ENCODE measurements around the gene AOPEP. TPM values are rescaled to one million over a fixed set of nuclear protein-coding genes. Genes with fewer than 3 reads are reported as not detected.

The AOPEP gene
- total RNA-seq, 1 donor from 2014 or later = 92.3 TPM

DNA sequence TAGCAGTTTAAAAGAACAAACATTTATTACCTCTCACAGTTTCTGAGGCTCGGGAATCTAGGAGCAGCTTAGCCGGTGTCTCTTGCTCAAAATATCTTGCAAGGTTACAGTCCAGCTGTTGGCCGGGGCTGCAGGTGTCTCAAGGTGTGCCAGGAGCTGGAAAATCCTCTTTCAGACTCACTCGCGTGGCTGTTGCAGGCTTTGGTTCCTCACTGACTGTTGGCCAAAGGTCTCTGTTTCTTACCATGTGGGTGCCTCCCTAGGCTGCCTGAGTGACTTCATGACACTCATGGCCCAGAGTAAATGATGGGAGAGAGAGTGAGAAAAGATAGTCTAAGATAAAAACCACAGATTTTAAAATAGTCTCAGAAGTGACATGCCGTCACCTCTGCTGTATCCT, 43.8 kb downstream of the AOPEP start:
- Mint-ChIP-seq H3K36me3 (ENCODE audit: low read depth) (peaks cover 1% of the 10 kb centered on the region), H3K27ac (ENCODE audit: unreplicated experiment) (no peak overlapping the region)

GRCh38 chr9:94771096-94771495, 44.6 kb downstream of the AOPEP start:
- peaks cover 26% of the 10 kb centered on the region for H3K4me1 Mint-ChIP-seq (ENCODE audit: low read depth)
- no peaks in the 10 kb centered on the region for H3K27me3 Mint-ChIP-seq (ENCODE audit: low read depth)
- H3K27ac Mint-ChIP-seq (ENCODE audit: unreplicated experiment) = no peak overlapping the region
- peaks cover 1% of the 10 kb centered on the region for H3K36me3 Mint-ChIP-seq (ENCODE audit: low read depth)
- no peaks in the 10 kb centered on the region for H3K9me3 Mint-ChIP-seq (ENCODE audit: low read depth)
- TF ChIP-seq, protein P1, sequence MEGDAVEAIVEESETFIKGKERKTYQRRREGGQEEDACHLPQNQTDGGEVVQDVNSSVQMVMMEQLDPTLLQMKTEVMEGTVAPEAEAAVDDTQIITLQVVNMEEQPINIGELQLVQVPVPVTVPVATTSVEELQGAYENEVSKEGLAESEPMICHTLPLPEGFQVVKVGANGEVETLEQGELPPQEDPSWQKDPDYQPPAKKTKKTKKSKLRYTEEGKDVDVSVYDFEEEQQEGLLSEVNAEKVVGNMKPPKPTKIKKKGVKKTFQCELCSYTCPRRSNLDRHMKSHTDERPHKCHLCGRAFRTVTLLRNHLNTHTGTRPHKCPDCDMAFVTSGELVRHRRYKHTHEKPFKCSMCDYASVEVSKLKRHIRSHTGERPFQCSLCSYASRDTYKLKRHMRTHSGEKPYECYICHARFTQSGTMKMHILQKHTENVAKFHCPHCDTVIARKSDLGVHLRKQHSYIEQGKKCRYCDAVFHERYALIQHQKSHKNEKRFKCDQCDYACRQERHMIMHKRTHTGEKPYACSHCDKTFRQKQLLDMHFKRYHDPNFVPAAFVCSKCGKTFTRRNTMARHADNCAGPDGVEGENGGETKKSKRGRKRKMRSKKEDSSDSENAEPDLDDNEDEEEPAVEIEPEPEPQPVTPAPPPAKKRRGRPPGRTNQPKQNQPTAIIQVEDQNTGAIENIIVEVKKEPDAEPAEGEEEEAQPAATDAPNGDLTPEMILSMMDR (IDR thresholded peaks at IDR 0.05) = no peak
- no peak for DNase-seq (ENCODE audit: low spot score)
- H3K4me3 Mint-ChIP-seq (ENCODE audit: unreplicated experiment) = no peak overlapping the region

More for the DNA sequence above, 43.8 kb downstream of the AOPEP start:
- Mint-ChIP-seq H3K9me3 (ENCODE audit: low read depth) (no peaks in the 10 kb centered on the region), H3K4me1 (ENCODE audit: low read depth) (peaks cover 26% of the 10 kb centered on the region), H3K27me3 (ENCODE audit: low read depth) (no peaks in the 10 kb centered on the region), H3K4me3 (ENCODE audit: unreplicated experiment) (no peak overlapping the region)
- TF ChIP-seq, protein P1 (IDR thresholded peaks at IDR 0.05) = no peak
- DNase-seq (ENCODE audit: low spot score) = no peak

- DNase-seq (ENCODE audit: low spot score) = no peak
- H3K9me3 Mint-ChIP-seq (ENCODE audit: low read depth) = no peaks in the 10 kb centered on the region
Observed at GRCh38 chr9:94772144-94772543, 45.6 kb downstream of the AOPEP start.

GRCh38 chr9:94772639-94773303, 46.3 kb downstream of the AOPEP start:
- no peaks in the 10 kb centered on the region for H3K27me3 Mint-ChIP-seq (ENCODE audit: low read depth)
- H3K4me1 Mint-ChIP-seq (ENCODE audit: low read depth) = peaks cover 17% of the 10 kb centered on the region
- TF ChIP-seq, protein P1 (IDR thresholded peaks at IDR 0.05) = no peak
- peak overlapping the region; percentile 87 for H3K27ac Mint-ChIP-seq (ENCODE audit: unreplicated experiment)
- H3K4me3 Mint-ChIP-seq (ENCODE audit: unreplicated experiment) = no peak overlapping the region
- DNase-seq (ENCODE audit: low spot score) = no peak
- H3K36me3 Mint-ChIP-seq (ENCODE audit: low read depth) = no peaks in the 10 kb centered on the region
- H3K9me3 Mint-ChIP-seq (ENCODE audit: low read depth) = no peaks in the 10 kb centered on the region

More at GRCh38 chr9:94772144-94772543, 45.6 kb downstream of the AOPEP start:
- TF ChIP-seq, protein P1 (IDR thresholded peaks at IDR 0.05) = no peak
- H3K4me1 Mint-ChIP-seq (ENCODE audit: low read depth) = peaks cover 19% of the 10 kb centered on the region
- peaks cover 1% of the 10 kb centered on the region for H3K36me3 Mint-ChIP-seq (ENCODE audit: low read depth)
- no peak overlapping the region for H3K4me3 Mint-ChIP-seq (ENCODE audit: unreplicated experiment)
- H3K27me3 Mint-ChIP-seq (ENCODE audit: low read depth) = no peaks in the 10 kb centered on the region
- peak overlapping the region; percentile 87 for H3K27ac Mint-ChIP-seq (ENCODE audit: unreplicated experiment)

- Mint-ChIP-seq H3K27ac (ENCODE audit: unreplicated experiment) (no peak overlapping the region), H3K9me3 (ENCODE audit: low read depth) (no peaks in the 10 kb centered on the region), H3K27me3 (ENCODE audit: low read depth) (no peaks in the 10 kb centered on the region), H3K36me3 (ENCODE audit: low read depth) (no peaks in the 10 kb centered on the region), H3K4me1 (ENCODE audit: low read depth) (peaks cover 20% of the 10 kb centered on the region), H3K4me3 (ENCODE audit: unreplicated experiment) (no peak overlapping the region)
- DNase-seq (ENCODE audit: low spot score) = no peak
- TF ChIP-seq, protein P1 (IDR thresholded peaks at IDR 0.05) = no peak
Observed at GRCh38 chr9:94773655-94774054, 47.2 kb downstream of the AOPEP start.
